Forelimb muscle (tissue), 1 donor: ENCODE results near the gene ZDHHC13. TPM values are rescaled to one million over a fixed set of nuclear protein-coding genes. Genes with fewer than 3 reads are reported as not detected.

Experiments
- DNase-seq: peaks from one replicate; pipeline ENCODE4 v3.0.0-alpha.2; 2013; ENCODE audit warnings: low read depth
- polyA plus RNA-seq: library from polyadenylated mRNA; unstranded; fragments of 120-200 nt; gene quantifications from one replicate; pipeline ENCODE4 v1.2.1, GENCODE V29; 2013; ENCODE audit not compliant: insufficient read length

Gene ZDHHC13
- polyA plus RNA-seq, 1 donor: 6.3 TPM

DNA sequence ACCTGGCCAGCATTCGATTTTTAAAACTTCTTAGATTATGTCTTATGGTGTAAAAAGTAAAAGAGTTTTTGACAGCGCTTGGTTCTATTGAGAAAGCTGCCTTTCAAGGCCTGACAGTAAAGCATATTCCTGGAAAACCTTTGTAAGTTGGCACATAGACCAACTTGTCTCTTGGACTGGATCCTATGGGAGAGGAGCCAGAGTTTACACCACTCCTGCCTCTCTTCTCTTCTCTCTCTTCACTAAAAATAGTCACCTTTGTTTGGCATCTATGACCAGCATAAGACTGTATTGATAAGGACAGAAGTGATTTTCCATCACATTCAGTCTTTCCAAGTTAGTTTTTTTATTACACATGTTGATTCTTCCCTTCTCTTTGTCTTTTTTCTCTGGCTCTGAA lies 51.1 kb downstream of the ZDHHC13 start:
- no peak for DNase-seq

DNA sequence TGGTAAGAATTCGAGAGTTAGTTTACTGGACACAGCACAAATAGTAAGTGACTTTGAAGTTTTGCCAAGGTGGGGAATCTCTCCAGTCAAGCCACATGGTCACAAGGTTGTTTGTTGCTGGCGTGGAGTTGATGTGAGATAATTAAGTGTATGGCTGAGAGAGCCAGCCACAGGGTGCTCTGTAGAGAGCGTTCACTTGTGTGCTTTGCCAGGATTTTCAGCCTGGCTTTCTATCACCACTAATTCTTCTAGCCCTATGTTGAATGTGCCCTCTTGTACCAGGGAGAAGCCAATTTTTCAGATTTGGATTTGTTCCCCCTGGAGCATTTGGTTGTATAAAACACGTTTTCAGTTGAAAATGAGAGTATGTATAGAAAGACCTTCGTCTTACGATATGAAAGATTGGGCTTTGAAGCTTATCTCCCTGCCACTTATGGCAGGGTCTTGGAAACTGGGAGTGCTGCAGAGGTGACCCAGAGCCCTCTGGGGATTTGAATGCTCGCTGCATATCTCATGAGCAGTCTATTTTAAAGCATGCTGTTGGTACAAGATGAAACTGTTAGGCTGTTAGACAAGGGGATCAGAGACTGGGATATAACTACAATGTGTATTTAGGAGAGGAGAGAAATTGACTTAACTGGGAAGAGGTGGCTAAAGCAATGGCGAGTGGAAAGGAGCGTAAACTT lies 56.2 kb downstream of the ZDHHC13 start:
- DNase-seq: no peak

DNA sequence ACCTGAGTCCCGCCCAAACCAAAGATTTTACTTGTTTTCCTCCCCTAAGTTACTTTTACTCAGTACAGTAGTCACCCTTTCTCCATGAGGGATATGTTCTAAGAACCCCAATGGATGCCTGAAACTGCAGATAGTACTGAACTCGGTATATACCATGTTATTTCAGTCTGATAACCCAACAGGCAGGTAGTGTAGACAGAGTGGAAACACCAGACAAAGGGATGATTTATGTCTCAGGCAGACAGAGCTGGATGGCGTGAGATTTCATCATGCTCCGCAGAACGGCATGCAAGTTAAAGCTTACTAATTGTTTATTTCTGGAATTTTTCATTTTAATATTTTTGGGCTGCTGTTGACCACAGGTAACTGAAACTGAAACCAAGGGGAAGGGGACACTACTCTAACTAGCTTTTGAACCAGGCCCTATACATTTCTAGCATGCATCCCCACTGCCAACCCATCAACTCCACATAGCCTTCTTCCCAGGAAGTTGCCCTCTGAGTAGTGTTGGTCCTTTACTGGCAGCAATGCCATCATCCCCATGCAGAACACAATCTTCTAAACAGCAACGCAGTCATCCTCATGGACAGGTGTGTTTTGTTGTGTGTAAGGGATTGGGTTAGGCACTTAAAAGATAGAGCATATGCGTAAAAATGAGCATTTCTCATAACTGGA lies 57.1 kb downstream of the ZDHHC13 start:
- DNase-seq: no peak

DNA sequence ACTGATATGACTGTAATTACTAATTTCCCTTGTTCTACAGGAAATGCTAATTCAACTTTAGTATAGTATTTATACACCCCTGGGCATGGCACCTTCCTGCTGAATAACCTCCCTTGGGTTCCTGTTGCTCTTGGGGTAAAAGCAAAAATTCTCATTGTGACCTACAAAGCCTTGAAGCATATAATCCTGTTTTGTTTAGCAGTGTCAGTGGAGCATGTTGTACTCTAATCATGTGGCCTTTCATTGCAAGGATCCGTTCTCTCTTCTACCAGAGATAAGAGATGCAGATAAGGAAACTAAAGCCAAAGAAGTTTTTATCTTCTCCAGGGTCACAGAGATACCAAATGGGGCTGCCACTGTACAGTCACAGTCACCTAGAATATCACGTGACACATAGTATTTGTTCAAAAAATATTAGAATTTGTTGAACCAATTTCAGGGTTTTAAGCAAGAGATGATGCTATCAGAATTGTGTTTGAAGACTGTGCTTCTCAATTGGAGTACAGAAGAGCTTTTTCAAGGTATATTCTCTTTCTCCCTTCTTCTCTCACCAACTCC lies 59.7 kb downstream of the ZDHHC13 start:
- DNase-seq: no peak

DNA sequence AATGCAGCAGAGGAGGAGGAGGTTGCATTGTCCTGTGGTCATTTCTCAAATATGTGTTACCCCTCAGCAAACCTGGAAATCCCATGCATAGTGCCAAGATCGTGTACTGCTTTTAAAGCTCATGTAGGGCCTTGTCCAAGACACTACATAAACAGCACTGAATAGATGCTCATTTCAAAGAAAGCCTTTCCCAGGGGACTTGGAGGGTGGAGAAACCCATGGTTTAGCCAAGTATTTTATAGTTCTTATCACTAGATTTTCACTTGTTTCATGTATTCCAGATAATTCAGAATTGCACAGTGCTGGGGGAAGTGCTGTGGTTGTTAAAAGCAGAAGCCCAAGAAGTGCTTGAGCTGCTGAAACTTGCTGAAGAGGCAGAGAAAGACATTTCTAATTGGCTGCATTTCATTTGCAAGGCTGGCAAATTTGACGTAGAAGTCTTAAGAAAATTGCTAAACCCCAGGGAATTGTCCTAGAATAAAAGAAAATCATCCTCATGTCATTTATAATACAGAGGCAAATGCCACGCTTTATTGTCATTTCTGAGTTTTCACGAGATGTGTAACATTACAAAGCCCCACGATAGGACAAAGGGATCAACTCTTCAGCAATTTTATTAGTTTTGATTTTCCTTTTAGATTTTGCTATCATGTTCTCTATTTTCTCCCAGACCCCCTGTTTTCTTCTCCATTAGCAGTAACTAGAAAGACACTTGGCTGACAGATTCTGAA lies 64.7 kb downstream of the ZDHHC13 start:
- no peak for DNase-seq

DNA sequence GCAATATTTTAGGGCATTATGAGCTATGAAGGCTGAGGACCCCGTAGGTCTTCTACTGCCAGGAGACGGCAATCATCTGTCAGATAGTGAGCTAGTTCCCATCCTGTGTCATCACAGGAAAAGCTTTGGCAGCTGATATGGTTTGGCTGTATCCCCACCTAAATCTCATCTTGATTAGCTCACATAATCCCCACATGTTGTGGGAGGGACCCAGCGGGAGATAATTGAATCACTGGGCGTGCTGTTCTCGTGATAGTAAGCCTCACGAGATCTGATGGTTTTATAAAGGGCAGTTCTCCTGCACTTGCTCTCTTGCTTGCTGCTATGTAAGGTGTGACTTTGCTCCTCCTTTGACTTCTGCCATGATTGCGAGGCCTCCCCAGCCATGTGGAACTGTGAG lies 66.7 kb downstream of the ZDHHC13 start:
- DNase-seq: no peak

DNA sequence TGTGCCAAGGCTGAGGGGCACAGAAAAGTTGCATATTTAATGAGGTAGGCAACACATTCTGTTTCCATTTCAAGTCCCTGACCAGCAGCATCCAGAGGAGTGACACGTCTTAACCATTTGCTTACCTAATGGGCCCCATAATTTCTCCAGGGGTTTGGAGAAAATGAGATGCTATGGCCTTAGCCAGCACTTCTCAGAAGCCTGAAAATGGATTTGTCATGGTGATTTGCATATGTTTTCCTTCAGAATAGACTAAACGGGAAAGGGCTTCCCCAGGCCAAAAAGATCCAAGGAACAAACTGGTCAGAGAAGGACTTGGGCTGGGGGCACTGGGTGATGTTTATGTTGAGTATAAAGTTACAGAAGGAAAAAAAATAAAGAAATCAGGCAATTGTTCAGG lies 68.1 kb downstream of the ZDHHC13 start:
- DNase-seq: no peak

DNA sequence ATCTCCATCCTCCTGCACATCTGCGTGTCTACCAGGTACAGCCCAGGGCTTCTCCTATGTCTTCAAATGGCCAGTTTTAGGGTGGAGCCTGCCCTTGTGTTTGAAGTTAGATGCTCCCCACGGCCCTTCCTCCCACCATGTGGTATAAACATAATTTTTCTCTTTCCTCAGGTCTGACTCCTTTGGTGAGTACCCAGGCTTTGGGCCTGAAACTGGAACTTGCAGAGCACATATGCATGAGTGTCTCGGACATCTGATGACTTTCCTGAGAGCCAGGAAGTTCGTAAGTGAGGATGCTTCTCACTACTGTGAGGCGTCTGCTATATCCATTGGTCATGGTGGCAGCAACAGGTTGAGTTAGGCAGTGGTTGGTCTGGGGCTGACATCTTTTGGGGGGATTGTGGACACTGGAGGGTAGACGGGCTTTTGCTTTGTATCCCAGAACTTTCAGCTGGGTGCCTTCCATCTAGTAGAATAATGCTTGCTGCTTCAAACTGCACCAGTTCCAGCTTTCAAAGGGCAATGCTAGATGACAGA lies 68.6 kb downstream of the ZDHHC13 start:
- DNase-seq: no peak

DNA sequence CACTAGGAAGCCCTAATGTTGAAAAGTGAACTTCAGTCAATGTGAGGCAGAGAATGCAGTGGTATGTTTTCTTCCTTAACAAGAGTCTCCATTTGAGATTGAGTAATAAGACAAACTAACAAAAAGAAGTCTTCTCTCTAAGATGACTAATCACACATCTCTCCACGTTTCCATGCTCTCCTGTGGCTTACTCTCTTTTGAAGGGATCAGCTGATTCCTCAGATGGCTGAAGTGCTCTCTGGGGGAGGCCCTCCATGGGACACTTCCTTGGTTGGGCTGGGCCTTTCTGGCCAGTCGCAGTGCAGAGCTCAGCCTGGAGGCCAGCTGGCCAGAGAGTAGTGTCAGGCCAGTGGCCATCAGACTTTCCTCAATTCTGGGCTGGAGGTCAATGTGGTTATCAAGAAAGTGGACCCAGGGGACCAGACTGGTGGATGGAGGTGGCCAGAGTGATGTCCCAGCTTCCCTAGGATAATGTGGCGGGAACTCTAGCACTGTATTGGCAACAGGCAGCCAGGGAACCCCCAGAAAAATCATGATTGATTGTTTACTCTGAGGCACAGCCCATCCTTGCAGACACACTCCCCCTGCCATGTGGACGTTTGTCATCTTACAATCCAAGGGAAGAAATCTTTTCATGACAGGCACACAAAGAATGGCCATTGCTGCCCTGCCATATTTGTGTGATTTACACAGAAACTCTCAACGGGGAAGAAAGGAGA lies 70.3 kb downstream of the ZDHHC13 start:
- DNase-seq: no peak

DNA sequence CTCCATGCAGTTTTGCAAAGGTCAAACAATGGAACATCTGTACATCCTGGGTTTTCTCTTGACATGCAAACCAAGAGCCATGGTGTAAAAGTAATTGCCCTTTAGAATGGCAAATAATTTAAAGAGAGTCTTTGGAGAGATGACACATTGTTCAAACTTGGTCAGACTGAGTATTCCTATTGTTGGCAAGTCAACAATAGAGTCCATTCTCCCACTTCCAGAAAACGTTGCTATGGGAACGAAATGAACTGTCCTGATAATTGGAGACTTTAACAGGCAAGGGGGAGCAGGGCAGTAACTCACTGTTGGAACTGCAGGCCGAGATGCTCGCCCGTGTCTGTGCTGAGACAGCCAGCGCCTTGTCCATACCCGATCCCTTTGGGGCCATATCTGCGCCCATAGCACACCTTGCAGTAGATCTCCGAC lies 70.9 kb downstream of the ZDHHC13 start:
- DNase-seq: no peak

DNA sequence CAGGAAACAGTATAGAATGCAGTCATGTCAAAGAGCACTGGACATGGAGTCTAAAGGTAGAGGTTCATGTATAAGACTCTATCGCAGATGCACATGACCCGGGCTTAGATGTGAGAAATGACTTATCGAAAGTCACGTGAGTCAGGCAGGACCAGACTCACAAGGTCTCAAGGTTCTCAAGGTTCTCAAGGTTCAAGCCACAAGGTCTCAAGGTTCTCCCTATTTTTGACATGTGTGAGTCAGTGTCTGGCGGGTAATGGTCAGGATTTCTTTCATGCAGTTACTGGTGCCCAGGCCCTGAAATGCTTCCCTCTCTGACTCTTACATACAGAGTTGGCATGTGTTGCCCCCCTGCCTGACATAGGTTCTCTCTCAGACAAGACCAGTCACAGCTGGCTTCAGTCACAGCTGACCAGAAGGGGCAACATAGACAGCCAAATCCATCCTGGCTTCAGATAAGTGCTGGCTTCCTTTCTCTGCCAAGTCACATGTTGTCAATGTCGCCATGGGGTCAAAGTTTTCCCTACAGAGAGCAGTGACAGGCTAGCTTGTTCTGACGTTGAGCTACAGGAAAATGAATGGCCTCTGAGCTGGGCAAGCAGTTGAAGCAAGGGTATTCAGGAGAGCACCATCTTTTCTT lies 74.7 kb downstream of the ZDHHC13 start:
- DNase-seq: no peak

DNA sequence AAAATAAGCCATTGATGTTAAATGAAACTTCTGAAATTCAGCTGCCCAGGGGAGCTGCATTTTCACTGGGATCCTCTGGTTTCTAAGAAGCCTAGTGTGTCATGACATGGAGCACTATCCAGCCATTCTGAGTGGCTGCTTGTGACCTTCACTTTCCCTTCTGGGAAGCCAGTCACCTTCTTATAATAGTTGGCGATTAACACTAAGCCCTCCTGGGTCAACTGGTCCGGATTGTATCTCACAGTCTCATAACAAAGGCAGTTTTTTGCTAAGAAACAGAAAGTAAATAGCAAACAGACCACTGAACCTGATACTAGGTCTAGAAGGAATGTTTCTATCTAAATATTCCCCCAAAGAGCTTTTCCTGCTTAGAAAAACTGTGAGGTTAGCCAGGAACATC lies 76.9 kb downstream of the ZDHHC13 start:
- DNase-seq: no peak

DNA sequence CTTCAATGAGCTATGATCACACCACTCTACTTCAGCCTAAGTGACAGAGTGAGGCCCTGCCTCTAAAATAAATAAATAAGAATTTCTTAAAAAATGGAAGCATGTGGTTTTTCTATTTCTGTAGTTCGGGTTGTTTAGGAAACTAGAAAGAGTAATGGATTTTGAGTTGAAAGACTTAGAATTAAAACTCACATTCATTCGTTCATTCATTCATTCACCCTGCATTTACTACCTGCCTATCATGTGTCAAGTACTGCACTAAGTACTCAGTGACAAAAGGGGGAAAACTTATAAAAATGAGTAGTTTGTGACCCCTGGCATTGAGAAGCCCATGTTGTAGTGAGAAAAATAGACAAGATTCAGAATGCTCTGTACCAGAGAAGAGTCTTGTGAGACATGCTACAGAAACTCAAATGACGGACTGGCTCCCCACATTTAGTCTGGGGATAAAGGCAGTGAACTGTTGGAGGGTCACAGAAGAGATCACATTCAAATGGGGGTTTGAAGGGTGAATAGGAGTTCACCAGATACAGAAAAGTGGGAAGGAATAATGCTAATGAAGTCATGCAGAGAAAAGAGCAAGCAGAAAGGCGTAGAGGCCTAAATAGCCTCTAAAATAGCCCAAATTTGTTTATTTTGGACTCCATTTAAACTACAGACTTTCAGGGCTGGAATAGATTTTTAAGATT lies 77.8 kb downstream of the ZDHHC13 start:
- DNase-seq: no peak

DNA sequence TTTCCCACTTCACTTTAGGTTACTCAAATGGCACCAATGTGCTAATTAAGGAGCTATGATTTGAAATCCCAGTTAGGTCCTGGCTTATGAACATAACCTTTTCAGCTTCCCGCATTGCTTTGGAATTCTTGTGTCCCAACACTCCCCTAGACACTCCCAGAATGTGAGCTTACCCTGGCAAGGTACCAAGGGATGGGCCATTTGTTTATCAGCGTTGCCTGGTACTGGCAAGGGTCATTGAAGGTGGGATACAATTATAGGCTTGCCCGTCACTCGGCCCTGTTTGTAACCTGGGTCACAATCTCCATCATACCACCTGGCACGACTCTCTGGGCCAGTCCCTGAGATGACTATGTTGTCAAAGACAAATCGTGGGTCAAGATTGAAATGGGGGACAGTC lies 79.5 kb downstream of the ZDHHC13 start:
- DNase-seq: no peak

DNA sequence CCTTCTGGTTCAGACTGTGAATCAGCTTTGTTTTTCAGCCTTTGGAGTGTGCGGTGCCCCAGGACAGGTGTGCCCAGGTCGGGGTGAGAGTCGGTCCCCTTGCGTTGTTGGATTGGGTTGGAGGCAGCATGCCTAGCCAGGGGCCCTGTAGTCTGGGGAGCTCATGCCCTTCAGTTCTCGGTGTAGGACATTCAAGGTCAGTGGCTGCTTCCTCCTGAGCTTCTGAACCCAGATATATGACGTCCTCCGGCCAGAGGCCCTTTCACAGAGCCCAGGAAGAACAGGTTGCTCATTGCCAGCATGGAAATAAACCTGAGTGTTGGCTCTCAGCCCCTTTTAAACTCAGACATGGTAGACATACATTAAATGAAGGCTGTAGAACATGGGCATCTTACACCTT lies 82.1 kb downstream of the ZDHHC13 start:
- DNase-seq: no peak

DNA sequence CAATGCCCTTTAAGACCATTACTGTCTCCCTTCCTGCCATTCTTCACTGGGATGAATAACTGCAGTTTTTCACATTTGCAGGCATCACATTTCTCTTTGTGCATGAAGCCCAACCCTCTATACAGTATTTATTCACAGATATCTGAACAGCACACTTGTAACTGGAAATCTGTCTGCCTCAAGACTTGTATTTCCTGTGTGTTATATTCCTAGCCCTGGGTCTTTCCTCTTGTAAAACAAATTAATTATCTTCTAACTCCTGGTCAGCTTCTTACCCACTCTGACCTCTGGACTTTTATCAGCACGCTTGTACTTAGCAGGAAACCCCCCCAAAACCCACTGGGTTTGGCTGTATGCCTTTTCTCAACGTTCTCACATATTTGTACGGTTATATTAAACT lies 82.8 kb downstream of the ZDHHC13 start:
- no peak for DNase-seq

DNA sequence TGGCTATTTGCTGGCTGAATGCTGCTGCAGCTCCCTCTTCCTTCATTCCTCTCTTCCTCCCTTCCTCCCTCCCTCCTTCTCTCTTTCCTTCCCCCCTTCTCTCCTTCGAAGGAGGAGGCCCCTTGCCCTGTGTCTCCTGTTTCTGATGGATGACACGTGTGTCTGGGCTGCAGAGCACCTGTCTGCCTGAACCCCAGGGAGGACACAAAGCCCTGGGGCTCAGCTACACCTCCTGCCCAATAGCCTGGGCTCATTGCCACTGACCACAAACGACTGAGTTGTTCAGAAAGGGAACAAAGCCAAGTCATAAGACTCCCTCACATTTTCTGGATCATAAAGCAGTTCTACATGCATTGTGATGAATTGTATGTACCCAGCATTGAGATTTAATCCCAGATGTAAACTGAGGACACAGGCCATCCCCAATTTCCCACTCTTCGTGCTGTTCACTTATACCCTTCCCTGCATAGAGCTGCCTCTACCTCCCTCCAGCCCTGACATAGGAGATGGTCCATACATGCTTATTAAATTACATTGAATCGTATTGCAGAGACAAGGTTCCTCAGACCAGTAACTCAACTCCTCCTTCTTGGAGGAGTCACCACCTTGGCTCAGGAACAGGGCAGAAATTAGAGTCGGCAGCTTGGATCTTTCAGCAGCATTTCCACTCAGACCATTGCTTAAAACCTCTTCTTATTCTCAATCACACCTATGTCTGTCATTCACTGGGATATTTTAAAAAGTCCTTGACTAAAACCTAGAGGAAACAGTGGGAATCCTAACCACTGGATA lies 83.6 kb downstream of the ZDHHC13 start:
- no peak for DNase-seq

DNA sequence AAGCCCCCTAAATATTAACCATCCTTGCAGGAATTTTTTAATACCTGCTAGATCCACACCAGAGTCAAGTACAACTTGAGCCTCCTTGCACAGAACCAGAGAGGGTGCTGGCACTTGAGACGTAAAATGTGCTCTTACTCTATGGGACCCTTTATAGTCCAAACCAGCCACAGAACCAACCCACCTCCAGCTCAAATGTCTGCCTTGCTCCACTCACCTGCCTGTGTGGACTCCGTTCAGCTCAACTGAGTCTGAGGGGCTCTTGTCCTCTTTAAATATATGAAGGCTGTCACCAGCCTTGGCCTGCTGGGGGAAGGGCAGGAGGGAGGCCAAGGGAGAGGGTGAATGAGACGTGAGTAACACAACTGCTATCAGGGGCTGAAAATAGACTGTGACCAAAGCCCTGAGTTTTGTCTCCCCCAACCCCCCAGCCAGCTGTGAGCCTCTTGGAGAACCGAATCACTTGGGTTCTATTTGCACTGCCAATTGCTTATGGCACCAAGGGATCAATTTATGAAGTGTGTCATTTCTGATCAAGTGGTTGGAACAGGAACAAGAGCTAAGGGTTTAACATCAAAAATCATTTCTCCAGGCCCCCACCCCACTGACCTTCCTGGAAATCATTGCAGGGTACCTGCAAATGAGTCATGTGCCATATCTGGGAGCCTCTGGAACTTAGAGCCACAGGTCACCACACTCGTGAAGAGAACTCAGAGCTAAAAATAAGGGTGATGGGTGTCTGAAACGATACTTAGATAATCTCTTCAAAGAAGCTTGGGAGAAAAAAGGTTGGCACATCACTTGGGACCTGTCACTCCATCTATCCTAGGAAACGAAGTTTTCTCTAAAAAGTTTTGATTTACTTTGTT lies 85.0 kb downstream of the ZDHHC13 start, which contains the start of gene CSRP3:
Gene CSRP3, minus strand, starts transcription at position 247 of the 869 bp plus-strand sequence. CDS start 9,535 bp downstream, outside the sequence.
- no peak for DNase-seq

DNA sequence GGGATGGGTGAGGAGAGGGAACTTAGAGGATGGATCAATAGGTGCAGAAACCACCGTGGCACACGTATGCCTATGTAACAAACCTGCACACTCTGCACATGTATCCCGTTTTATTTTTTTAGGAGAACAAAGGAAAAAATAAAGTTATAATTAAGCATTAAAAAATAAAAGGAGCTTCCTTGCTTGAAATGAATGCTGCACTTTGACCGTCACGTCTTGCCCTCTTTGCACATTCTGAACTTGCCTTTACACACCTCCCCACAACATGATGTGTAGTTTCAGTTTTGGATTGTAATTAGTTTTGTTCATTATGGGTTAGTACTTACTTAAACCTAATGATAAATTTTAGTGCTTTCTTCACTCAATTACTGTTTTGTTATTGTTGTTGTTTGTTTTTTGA lies 87.9 kb downstream of the ZDHHC13 start:
- no peak for DNase-seq
